GM23338 (cell line): ENCODE measurements around the gene PKLR. TPM values are rescaled to one million over a fixed set of nuclear protein-coding genes. Genes with fewer than 3 reads are reported as not detected.
"Not testable (repeated sequence)": the region's sequence is repeated elsewhere in the genome, so short reads cannot be mapped to it uniquely, and the experiment has no call there.

Experiments used
- ATAC-seq: fragments of 200-7000 bp; cut with Tn5 transposase; 3 replicates; pipeline ENCODE4 v1.9.1; 2020
- DNase-seq: peaks from one replicate; pipeline ENCODE4 v3.0.0-alpha.2; 2015; ENCODE audit warnings: low spot score
- H2AFZ ChIP-seq: fragments of 200-600 bp; sonication (generic); 2 replicates; pipeline ENCODE4 v1.8.0; 2016; ENCODE audit warnings: antibody characterized with exemption, mild to moderate bottlenecking, moderate library complexity
- H3F3A ChIP-seq: fragments of 200-600 bp; sonication (generic); replicated peaks from 2 replicates; pipeline ENCODE4 v1.8.0; 2017; ENCODE audit warnings: antibody characterized with exemption, mixed run types, low read depth
- H3K27ac ChIP-seq: fragments of 200-600 bp; sonication (generic); 2 replicates; pipeline ENCODE4 v1.6.1; 2016; ENCODE audit warnings: low read depth
- H3K27me3 ChIP-seq: fragments of 200-600 bp; sonication (generic); 2 replicates; pipeline ENCODE4 v1.8.0; 2016; ENCODE audit warnings: mild to moderate bottlenecking, mixed run types, moderate library complexity; ENCODE audit not compliant: insufficient read depth
- H3K36me3 ChIP-seq: fragments of 200-600 bp; sonication (generic); 2 replicates; pipeline ENCODE4 v1.8.0; 2016; ENCODE audit warnings: mild to moderate bottlenecking; ENCODE audit not compliant: insufficient read depth
- H3K4me1 ChIP-seq: fragments of 200-600 bp; sonication (generic); 2 replicates; pipeline ENCODE4 v1.8.0; 2016; ENCODE audit warnings: mild to moderate bottlenecking, moderate library complexity; ENCODE audit not compliant: insufficient read depth
- H3K4me2 ChIP-seq: fragments of 200-600 bp; sonication (generic); 2 replicates; pipeline ENCODE4 v1.7.1; 2017; ENCODE audit warnings: mixed run types
- H3K4me3 ChIP-seq: fragments of 200-600 bp; sonication (generic); 2 replicates; pipeline ENCODE4 v1.6.1; 2016; ENCODE audit warnings: mixed run types
- H3K79me2 ChIP-seq: fragments of 200-600 bp; sonication (generic); replicated peaks from 2 replicates; pipeline ENCODE4 v1.8.0; 2017; ENCODE audit warnings: mild to moderate bottlenecking; ENCODE audit not compliant: insufficient read depth
- H3K9me2 ChIP-seq: fragments of 200-600 bp; sonication (generic); 2 replicates; pipeline ENCODE4 v1.8.0; 2017; ENCODE audit not compliant: insufficient read depth
- H4K20me1 ChIP-seq: fragments of 200-600 bp; sonication (generic); replicated peaks from 2 replicates; pipeline ENCODE4 v1.8.0; 2017; ENCODE audit warnings: mild to moderate bottlenecking; ENCODE audit not compliant: insufficient read depth
- H3K27ac Mint-ChIP-seq: 2 replicates; pipeline ENCODE4 v1.8.0; 2020; ENCODE audit warnings: inconsistent platforms, mild to moderate bottlenecking, moderate library complexity, mixed read lengths
- H3K27me3 Mint-ChIP-seq: 3 replicates; pipeline ENCODE4 v1.8.0; 2022; ENCODE audit warnings: low read depth, mild to moderate bottlenecking, moderate library complexity, mixed read lengths, inconsistent platforms; ENCODE audit not compliant: insufficient read depth, poor library complexity
- H3K36me3 Mint-ChIP-seq: 3 replicates; pipeline ENCODE4 v1.8.0; 2021; ENCODE audit warnings: low read depth, mild to moderate bottlenecking, inconsistent platforms, moderate library complexity, mixed read lengths
- H3K4me1 Mint-ChIP-seq: 3 replicates; pipeline ENCODE4 v1.8.0; 2020; ENCODE audit warnings: mild to moderate bottlenecking, inconsistent platforms, mixed read lengths
- H3K4me3 Mint-ChIP-seq: 3 replicates; pipeline ENCODE4 v1.8.0; 2021; ENCODE audit warnings: moderate library complexity, mild to moderate bottlenecking, inconsistent platforms, mixed read lengths
- H3K9me3 Mint-ChIP-seq: 3 replicates; pipeline ENCODE4 v1.8.0; 2020; ENCODE audit warnings: moderate library complexity, mild to moderate bottlenecking, inconsistent platforms, mixed read lengths
- CREB1 ChIP-seq: fragments of 250-450 bp; sonication (Bioruptor Pico); IDR thresholded peaks from 2 replicates; pipeline ENCODE4 v1.5.0; 2020; ENCODE audit warnings: low read depth, mild to moderate bottlenecking, moderate library complexity
- EZH2 ChIP-seq: fragments of 200-600 bp; sonication (generic); IDR thresholded peaks from one replicate; pipeline ENCODE4 v1.8.0; 2017; ENCODE audit warnings: antibody characterized with exemption, mild to moderate bottlenecking, low read depth; ENCODE audit not compliant: unreplicated experiment
- EZH2phosphoT487 ChIP-seq: fragments of 200-600 bp; sonication (generic); IDR thresholded peaks from one replicate; pipeline ENCODE4 v1.8.1; 2018; ENCODE audit warnings: antibody characterized with exemption; ENCODE audit not compliant: unreplicated experiment
- JUNB ChIP-seq: IDR thresholded peaks from one replicate; pipeline ENCODE4 v1.6.1; 2016; ENCODE audit warnings: antibody characterized with exemption; ENCODE audit not compliant: unreplicated experiment
- NANOG ChIP-seq: IDR thresholded peaks from 2 replicates; pipeline ENCODE4 v1.6.1; 2016; ENCODE audit warnings: antibody characterized with exemption, borderline replicate concordance
- POLR2AphosphoS5 ChIP-seq: IDR thresholded peaks from 2 replicates; pipeline ENCODE4 v1.6.1; 2016; ENCODE audit warnings: antibody characterized with exemption, low read depth
- STAT1 ChIP-seq: IDR thresholded peaks from one replicate; pipeline ENCODE4 v1.6.1; 2016; ENCODE audit warnings: antibody characterized with exemption; ENCODE audit not compliant: unreplicated experiment
- ZNF114 ChIP-seq: fragments of 250-450 bp; sonication (Bioruptor Pico); IDR thresholded peaks from 2 replicates; pipeline ENCODE4 v1.5.0; 2020; ENCODE audit warnings: mild to moderate bottlenecking, moderate library complexity
- ZNF331 ChIP-seq: fragments of 250-450 bp; sonication (Bioruptor Pico); IDR thresholded peaks from 2 replicates; pipeline ENCODE4 v1.5.0; 2020; ENCODE audit warnings: low read depth, mild to moderate bottlenecking, moderate library complexity
- polyA plus RNA-seq: library from polyadenylated mRNA; unstranded; fragments of >200 nt; fragmentation: Nextera tagmentation; extraction: Ambion mirVana; gene quantifications from 2 replicates; pipeline ENCODE4 v1.2.1, GENCODE V29; 2016
- total RNA-seq: library from RNA; depleted of rRNA; stranded (reverse); fragments of >200 nt; shearing (Covaris generic); gene quantifications from 2 replicates; pipeline ENCODE4 v1.2.3, GENCODE V29; 2014
- TF ChIP-seq, protein P1 (sequence below): fragments of 250-450 bp; sonication (Bioruptor Pico); IDR thresholded peaks from 2 replicates; pipeline ENCODE4 v1.5.0; 2020; ENCODE audit warnings: mild to moderate bottlenecking, moderate library complexity
- TF ChIP-seq, protein P2 (sequence below), 2 experiments: fragments of 200-600 bp in 1 of 2; sonication (generic) in 1 of 2; conservative IDR thresholded peaks; 2 replicates each; pipeline versions ENCODE4 v1.5.1 to v1.6.1; 2016 to 2017; ENCODE audit warnings: antibody characterized with exemption in 2 of 2, low read depth in 2 of 2, mild to moderate bottlenecking in 2 of 2, moderate library complexity in 1 of 2
- TF ChIP-seq, protein P3 (sequence below): IDR thresholded peaks from 2 replicates; pipeline ENCODE4 v1.6.1; 2016; ENCODE audit warnings: antibody characterized with exemption

PKLR gene
- total and polyA plus RNA-seq, 2 experiments from 2014 or later, result 2.0 to 3.7 TPM

DNA sequence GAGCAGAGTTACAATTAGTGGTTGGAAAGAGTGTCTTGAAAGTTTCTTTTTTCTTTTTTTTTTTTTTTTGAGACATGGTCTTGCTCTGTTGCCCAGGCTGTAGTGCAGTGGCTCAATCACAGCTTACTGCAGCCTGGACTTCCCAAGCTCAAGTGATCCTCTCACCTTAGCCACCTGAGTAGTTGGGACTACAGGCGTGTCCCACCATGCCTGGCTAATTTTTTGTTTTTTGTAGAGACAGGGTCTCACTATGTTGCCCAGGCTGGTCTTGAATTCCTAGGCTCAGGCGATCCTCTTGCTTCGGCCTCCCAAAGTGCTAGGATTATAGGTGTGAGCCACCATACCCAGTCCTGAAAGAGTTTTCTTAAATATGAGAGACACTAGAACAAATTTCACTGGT is 54.4 kb downstream of the PKLR start:
- not testable (repeated sequence) for H3K27ac ChIP-seq, H3K27ac Mint-ChIP-seq, H3K36me3 ChIP-seq, H3K9me2 ChIP-seq, DNase-seq, H3K4me3 Mint-ChIP-seq, H2AFZ ChIP-seq, H4K20me1 ChIP-seq, H3K79me2 ChIP-seq, ATAC-seq, H3K4me2 ChIP-seq, H3K9me3 Mint-ChIP-seq, H3K4me3 ChIP-seq
- peaks cover 18% of the 10 kb centered on the region for H3K4me1 ChIP-seq
- H3K27me3 Mint-ChIP-seq, result peaks cover 31% of the 10 kb centered on the region
- H3K36me3 Mint-ChIP-seq, result peaks cover 23% of the 10 kb centered on the region; the same call in 2 of the 3 replicates
- H3F3A ChIP-seq, result peaks cover 20% of the 10 kb centered on the region; the same call in 1 of the 2 replicates
- peaks cover 14% of the 10 kb centered on the region for H3K4me1 Mint-ChIP-seq
- peaks cover 30% of the 10 kb centered on the region for H3K27me3 ChIP-seq

DNA sequence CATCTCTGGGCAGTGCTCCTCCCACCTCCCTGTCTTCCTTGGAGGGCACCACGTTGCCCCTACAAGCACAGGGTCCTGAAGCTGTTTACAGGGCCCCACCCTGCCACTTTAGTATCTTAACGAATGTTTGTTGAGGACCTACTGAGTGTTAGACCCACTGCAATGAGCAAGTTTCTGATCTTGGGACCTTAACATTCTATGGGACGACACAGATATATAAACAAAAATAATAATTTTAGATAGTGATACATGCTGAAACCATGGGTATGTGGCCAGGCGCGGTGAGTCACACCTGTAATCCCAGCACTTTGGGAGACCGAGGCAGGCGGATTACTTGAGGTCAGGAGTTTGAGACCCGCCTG is 56.1 kb downstream of the PKLR start:
- Histone ChIP-seq H3K9me2 (no peaks in the 10 kb centered on the region), H3K4me1 (peaks cover 22% of the 10 kb centered on the region), H3K27me3 (peaks cover 30% of the 10 kb centered on the region), H3K36me3 (no peaks in the 10 kb centered on the region), H3F3A (0 out of 2 replicates have a peak, but pooled peaks cover 13% of the 10 kb centered on the region), H3K27ac (peak overlapping the region; percentile 91), H3K4me2 (peak overlapping the region; percentile 88), H4K20me1 (no peaks in the 10 kb centered on the region), H3K4me3 (peak overlapping the region; percentile 70), H2AFZ (peak overlapping the region; percentile 2; the same call in 1 of the 2 replicates), H3K79me2 (0 out of 2 replicates have a peak, but pooled peaks cover 7% of the 10 kb centered on the region)
- H3K9me3 Mint-ChIP-seq, result no peaks in the 10 kb centered on the region
- H3K27me3 Mint-ChIP-seq, result peaks cover 33% of the 10 kb centered on the region
- H3K4me1 Mint-ChIP-seq, result peaks cover 17% of the 10 kb centered on the region
- no peak for DNase-seq
- H3K4me3 Mint-ChIP-seq, result peak overlapping the region; percentile 69
- no peak for ATAC-seq
- peak overlapping the region; percentile 47 for H3K27ac Mint-ChIP-seq
- H3K36me3 Mint-ChIP-seq, result peaks cover 23% of the 10 kb centered on the region; the same call in 2 of the 3 replicates
- TF ChIP-seq, protein P1, sequence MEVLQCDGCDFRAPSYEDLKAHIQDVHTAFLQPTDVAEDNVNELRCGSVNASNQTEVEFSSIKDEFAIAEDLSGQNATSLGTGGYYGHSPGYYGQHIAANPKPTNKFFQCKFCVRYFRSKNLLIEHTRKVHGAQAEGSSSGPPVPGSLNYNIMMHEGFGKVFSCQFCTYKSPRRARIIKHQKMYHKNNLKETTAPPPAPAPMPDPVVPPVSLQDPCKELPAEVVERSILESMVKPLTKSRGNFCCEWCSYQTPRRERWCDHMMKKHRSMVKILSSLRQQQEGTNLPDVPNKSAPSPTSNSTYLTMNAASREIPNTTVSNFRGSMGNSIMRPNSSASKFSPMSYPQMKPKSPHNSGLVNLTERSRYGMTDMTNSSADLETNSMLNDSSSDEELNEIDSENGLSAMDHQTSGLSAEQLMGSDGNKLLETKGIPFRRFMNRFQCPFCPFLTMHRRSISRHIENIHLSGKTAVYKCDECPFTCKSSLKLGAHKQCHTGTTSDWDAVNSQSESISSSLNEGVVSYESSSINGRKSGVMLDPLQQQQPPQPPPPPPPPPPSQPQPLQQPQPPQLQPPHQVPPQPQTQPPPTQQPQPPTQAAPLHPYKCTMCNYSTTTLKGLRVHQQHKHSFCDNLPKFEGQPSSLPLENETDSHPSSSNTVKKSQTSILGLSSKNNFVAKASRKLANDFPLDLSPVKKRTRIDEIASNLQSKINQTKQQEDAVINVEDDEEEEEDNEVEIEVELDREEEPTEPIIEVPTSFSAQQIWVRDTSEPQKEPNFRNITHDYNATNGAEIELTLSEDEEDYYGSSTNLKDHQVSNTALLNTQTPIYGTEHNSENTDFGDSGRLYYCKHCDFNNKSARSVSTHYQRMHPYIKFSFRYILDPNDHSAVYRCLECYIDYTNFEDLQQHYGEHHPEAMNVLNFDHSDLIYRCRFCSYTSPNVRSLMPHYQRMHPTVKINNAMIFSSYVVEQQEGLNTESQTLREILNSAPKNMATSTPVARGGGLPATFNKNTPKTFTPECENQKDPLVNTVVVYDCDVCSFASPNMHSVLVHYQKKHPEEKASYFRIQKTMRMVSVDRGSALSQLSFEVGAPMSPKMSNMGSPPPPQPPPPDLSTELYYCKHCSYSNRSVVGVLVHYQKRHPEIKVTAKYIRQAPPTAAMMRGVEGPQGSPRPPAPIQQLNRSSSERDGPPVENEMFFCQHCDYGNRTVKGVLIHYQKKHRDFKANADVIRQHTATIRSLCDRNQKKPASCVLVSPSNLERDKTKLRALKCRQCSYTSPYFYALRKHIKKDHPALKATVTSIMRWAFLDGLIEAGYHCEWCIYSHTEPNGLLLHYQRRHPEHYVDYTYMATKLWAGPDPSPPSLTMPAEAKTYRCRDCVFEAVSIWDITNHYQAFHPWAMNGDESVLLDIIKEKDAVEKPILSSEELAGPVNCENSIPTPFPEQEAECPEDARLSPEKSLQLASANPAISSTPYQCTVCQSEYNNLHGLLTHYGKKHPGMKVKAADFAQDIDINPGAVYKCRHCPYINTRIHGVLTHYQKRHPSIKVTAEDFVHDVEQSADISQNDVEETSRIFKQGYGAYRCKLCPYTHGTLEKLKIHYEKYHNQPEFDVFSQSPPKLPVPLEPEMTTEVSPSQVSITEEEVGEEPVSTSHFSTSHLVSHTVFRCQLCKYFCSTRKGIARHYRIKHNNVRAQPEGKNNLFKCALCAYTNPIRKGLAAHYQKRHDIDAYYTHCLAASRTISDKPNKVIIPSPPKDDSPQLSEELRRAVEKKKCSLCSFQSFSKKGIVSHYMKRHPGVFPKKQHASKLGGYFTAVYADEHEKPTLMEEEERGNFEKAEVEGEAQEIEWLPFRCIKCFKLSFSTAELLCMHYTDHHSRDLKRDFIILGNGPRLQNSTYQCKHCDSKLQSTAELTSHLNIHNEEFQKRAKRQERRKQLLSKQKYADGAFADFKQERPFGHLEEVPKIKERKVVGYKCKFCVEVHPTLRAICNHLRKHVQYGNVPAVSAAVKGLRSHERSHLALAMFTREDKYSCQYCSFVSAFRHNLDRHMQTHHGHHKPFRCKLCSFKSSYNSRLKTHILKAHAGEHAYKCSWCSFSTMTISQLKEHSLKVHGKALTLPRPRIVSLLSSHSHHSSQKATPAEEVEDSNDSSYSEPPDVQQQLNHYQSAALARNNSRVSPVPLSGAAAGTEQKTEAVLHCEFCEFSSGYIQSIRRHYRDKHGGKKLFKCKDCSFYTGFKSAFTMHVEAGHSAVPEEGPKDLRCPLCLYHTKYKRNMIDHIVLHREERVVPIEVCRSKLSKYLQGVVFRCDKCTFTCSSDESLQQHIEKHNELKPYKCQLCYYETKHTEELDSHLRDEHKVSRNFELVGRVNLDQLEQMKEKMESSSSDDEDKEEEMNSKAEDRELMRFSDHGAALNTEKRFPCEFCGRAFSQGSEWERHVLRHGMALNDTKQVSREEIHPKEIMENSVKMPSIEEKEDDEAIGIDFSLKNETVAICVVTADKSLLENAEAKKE, result no peak
- TF ChIP-seq JUNB (no peak), NANOG (no peak), STAT1 (no peak), ZNF114 (CRISPR knock-in tag) (no peak), EZH2phosphoT487 (no peak), ZNF331 (CRISPR knock-in tag) (no peak), EZH2 (no peak), CREB1 (CRISPR knock-in tag) (no peak), POLR2AphosphoS5 (no peak)
- TF ChIP-seq, protein P2, sequence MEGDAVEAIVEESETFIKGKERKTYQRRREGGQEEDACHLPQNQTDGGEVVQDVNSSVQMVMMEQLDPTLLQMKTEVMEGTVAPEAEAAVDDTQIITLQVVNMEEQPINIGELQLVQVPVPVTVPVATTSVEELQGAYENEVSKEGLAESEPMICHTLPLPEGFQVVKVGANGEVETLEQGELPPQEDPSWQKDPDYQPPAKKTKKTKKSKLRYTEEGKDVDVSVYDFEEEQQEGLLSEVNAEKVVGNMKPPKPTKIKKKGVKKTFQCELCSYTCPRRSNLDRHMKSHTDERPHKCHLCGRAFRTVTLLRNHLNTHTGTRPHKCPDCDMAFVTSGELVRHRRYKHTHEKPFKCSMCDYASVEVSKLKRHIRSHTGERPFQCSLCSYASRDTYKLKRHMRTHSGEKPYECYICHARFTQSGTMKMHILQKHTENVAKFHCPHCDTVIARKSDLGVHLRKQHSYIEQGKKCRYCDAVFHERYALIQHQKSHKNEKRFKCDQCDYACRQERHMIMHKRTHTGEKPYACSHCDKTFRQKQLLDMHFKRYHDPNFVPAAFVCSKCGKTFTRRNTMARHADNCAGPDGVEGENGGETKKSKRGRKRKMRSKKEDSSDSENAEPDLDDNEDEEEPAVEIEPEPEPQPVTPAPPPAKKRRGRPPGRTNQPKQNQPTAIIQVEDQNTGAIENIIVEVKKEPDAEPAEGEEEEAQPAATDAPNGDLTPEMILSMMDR (conservative IDR thresholded peaks at IDR 0.05; ENCODE audit: low read depth in 2 of 2), result no peak
- TF ChIP-seq, protein P3, sequence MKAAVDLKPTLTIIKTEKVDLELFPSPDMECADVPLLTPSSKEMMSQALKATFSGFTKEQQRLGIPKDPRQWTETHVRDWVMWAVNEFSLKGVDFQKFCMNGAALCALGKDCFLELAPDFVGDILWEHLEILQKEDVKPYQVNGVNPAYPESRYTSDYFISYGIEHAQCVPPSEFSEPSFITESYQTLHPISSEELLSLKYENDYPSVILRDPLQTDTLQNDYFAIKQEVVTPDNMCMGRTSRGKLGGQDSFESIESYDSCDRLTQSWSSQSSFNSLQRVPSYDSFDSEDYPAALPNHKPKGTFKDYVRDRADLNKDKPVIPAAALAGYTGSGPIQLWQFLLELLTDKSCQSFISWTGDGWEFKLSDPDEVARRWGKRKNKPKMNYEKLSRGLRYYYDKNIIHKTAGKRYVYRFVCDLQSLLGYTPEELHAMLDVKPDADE, result no peak
